Prostate gland (tissue), 2 donors: ENCODE results near the gene GAREM1. TPM values are rescaled to one million over a fixed set of nuclear protein-coding genes. Genes with fewer than 3 reads are reported as not detected.

Experiments used
- DNase-seq: peaks from one replicate; pipeline ENCODE4 v3.0.0-alpha.2; 2019; ENCODE audit warnings: low spot score
- H3K27ac ChIP-seq, 2 donors: fragments of 200-600 bp; sonication (generic); 2 replicates each; pipeline ENCODE4 v1.5.1; 2017 to 2019
- H3K27me3 ChIP-seq: fragments of 200-600 bp; sonication (generic); replicated peaks from 2 replicates; pipeline ENCODE4 v1.5.1; 2019; ENCODE audit not compliant: insufficient read depth
- H3K36me3 ChIP-seq, 2 donors: fragments of 200-600 bp; sonication (generic); 1 replicate in 1 of 2; 2 replicates in 1 of 2; pipeline versions ENCODE4 v1.5.1 to v1.8.1; 2017 to 2019
- H3K4me1 ChIP-seq: fragments of 200-600 bp; sonication (generic); replicated peaks from 2 replicates; pipeline ENCODE4 v1.5.1; 2019
- H3K4me3 ChIP-seq, 2 donors: fragments of 200-600 bp; sonication (generic); 2 replicates each; pipeline ENCODE4 v1.5.1; 2017 to 2019
- H3K9me3 ChIP-seq: fragments of 200-600 bp; sonication (generic); 2 replicates; pipeline ENCODE4 v1.5.1; 2017
- CTCF ChIP-seq, 4 experiments: fragments of 200-600 bp in 2 of 4; fragments of 450-650 bp in 2 of 4; sonication (generic) in 2 of 4; IDR thresholded peaks; 1 replicate in 3 of 4; 2 replicates in 1 of 4; pipeline ENCODE4 v1.5.1; 2016 to 2019; ENCODE audit warnings: antibody characterized with exemption in 4 of 4, mild to moderate bottlenecking in 2 of 4, moderate library complexity in 2 of 4
- POLR2A ChIP-seq: fragments of 450-650 bp; IDR thresholded peaks from one replicate; pipeline ENCODE4 v1.6.1; 2016; ENCODE audit warnings: antibody characterized with exemption, mild to moderate bottlenecking
- POLR2AphosphoS5 ChIP-seq: sonication (generic); formaldehyde crosslinking; IDR thresholded peaks from one replicate; pipeline ENCODE4 v1.6.1; 2017; ENCODE audit warnings: antibody characterized with exemption
- WGBS: methylation state at CpG from one replicate; pipeline ENCODE4 v1.1.5; 2018; 5-methylcytosine and 5-hydroxymethylcytosine counted together
- intact Hi-C: fragments of 100-400 bp; cut with DNase I; formaldehyde crosslinking; loops from one replicate; pipeline ENCODE4 v1.14.2; 2022
- total RNA-seq, 2 donors: library from RNA; depleted of rRNA; stranded (reverse); fragments of >200 nt; gene quantifications; one replicate each; pipeline ENCODE4 v1.1.0, GENCODE V29; 2016

GAREM1 gene
- total RNA-seq, 2 donors from 2014 or later = 9.5 to 14.9 TPM

- no peaks in the 10 kb centered on the region for H3K36me3 ChIP-seq
- no peak for TF ChIP-seq POLR2AphosphoS5
- H3K27me3 ChIP-seq = no peaks in the 10 kb centered on the region
- no peaks in the 10 kb centered on the region for H3K9me3 ChIP-seq
- intact Hi-C loops = no loop called here
- no peak overlapping the region for H3K4me3 ChIP-seq
- peaks cover 5% of the 10 kb centered on the region for H3K4me1 ChIP-seq
- DNase-seq = no peak
- no peak overlapping the region for H3K27ac ChIP-seq
Observed at GRCh38 chr18:32368170-32368569, 102.5 kb downstream of the GAREM1 start.

DNA sequence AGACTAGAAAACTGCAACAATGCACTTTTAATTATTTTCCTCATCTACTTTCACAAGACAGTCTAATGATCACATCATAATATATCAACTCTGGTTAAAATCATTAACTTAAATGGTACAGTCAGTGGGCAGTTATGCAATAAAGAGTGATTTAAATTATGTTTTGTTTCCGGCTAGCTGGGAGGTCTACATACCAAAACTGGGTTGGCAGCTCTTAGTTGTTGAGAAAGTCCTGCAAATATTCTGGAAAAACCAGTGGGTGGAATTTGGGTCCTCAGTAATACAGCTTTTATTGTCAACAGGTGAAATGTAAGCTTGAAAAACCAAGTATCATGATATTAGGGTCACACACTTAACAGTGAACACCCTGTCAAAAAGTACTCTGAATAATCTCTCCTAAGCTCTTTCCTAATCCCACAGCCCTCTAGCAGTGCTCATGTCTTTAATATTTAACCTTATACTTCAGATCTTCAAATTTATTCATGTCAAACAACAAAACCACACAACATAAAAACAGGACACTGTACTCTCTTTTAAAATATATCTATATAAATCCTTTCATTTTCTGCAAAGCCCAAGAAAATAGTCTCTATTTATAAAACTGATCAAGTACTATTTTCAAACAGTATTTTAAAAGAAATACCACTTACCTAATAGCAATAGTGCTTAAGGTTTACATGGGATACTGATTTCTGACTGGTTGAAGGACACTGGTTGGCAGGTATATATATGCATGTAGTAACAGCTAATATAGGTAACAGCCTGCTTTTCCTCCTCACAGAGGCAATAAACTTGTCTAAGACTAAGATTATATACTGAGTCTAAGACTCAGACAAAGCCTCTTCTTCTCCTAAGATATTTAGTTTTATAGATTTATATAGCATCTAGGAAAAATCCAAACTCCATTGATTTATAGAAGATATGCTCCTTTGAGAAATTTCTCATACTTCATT, 103.8 kb downstream of the GAREM1 start:
- WGBS = 73% methylated on average over 1 of the region's 1 CpG
- Histone ChIP-seq H3K27me3 (no peaks in the 10 kb centered on the region), H3K36me3 (no peaks in the 10 kb centered on the region), H3K4me1 (peaks cover 4% of the 10 kb centered on the region), H3K4me3 (no peak overlapping the region), H3K9me3 (no peaks in the 10 kb centered on the region), H3K27ac (no peak overlapping the region)
- intact Hi-C loops = no loop called here
- TF ChIP-seq POLR2AphosphoS5 (no peak), POLR2A (no peak), CTCF (IDR thresholded peaks at IDR 0.05) (no peak)
- DNase-seq = no peak

- no peak for DNase-seq
- H3K4me3 ChIP-seq = no peak overlapping the region
- WGBS = 87% methylated on average over 1 of the region's 1 CpG
- no peaks in the 10 kb centered on the region for H3K36me3 ChIP-seq
- H3K27ac ChIP-seq = no peak overlapping the region
- no peaks in the 10 kb centered on the region for H3K4me1 ChIP-seq
- H3K9me3 ChIP-seq = no peaks in the 10 kb centered on the region
- intact Hi-C loops = no loop called here
- H3K27me3 ChIP-seq = no peaks in the 10 kb centered on the region
- no peak for TF ChIP-seq POLR2A
- no peak for TF ChIP-seq CTCF (IDR thresholded peaks at IDR 0.05)
- TF ChIP-seq POLR2AphosphoS5 = no peak
Observed at GRCh38 chr18:32362484-32362883, 108.2 kb downstream of the GAREM1 start.

DNA sequence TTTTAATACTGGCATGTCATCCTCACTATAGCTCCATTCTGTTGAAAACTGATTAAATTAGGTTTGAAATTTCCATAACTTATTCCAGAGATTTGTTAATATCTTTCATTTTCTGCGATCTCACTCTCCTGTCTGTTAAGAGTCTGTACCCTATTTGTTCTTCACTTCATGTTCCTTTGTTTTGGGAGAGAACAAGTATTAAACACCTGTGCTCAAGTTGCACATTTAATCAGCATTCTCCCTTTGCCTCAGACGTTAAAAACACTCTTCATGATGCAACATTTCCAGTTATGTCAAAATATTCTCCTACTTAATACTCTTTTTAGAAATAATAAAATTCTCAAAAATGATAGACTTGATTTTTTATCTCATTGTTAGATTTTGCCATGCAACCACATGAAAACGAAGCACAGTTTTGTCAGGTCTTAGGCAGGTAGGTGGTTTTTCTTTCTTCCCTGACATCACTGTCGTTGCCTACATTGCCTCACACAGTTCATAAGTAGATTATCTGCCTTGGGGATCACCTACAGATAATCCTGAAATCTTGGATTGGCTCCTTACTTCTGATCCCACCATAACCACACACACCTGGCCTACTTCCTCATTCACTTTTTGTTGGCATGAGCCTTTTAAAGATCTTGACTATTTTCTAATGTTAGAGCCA, 109.9 kb downstream of the GAREM1 start:
- no peaks in the 10 kb centered on the region for H3K36me3 ChIP-seq
- WGBS = 81% methylated on average over 4 of the region's 4 CpGs
- H3K4me1 ChIP-seq = no peaks in the 10 kb centered on the region
- no peak overlapping the region for H3K27ac ChIP-seq
- no peak for TF ChIP-seq POLR2A
- TF ChIP-seq CTCF (IDR thresholded peaks at IDR 0.05) = no peak
- TF ChIP-seq POLR2AphosphoS5 = no peak
- DNase-seq = no peak
- H3K9me3 ChIP-seq = no peaks in the 10 kb centered on the region
- no peaks in the 10 kb centered on the region for H3K27me3 ChIP-seq
- intact Hi-C loops = no loop called here
- H3K4me3 ChIP-seq = no peak overlapping the region

DNA sequence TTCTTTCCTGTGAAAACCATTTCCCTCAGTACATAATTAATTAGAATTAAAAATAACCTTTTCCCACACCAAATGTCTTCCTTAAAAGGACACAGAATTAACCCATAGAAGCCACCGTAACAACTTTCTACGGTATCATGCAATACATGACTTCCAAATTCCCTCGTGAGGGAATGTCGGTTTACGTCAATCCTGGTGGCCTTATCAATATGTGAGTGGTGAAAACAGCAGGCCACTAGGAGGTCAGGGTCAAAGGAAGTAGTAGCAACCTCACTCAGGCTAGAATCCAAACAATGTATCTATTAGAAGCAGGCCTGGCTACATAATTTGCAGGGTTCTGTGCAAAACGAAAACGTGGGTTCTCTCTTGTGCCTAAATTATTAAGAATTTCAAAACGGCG, 112.2 kb downstream of the GAREM1 start:
- Histone ChIP-seq H3K4me3 (no peak overlapping the region), H3K27ac (no peak overlapping the region), H3K27me3 (no peaks in the 10 kb centered on the region), H3K9me3 (no peaks in the 10 kb centered on the region), H3K36me3 (no peaks in the 10 kb centered on the region), H3K4me1 (no peaks in the 10 kb centered on the region)
- no peak for DNase-seq
- intact Hi-C loops = no loop called here
- TF ChIP-seq POLR2A = no peak
- no peak for TF ChIP-seq POLR2AphosphoS5
- TF ChIP-seq CTCF (IDR thresholded peaks at IDR 0.05) = no peak
- 97% methylated on average over 9 of the region's 9 CpGs for WGBS
